ENCODE measurements around the gene CXorf58. TPM values are rescaled to one million over a fixed set of nuclear protein-coding genes. Genes with fewer than 3 reads are reported as not detected.

Gene CXorf58, protein sequence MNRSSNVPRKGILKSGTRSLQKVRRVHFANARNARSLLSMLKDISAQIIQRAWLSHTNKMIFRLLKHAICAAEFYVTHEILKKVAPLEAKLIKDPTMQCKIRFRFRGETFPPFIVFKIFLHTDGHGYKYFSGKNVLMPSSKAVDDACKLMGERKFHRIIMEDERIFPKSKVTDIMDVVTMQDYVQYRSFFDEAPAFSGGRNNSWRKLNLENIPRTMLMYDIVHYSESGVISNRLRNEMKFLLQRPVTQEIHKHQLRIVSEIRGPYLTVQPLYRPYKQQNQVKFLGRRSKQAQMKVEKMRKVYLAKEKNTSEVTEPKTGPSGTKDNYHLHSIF
- total RNA-seq: not detected in 2 replicates

DNA sequence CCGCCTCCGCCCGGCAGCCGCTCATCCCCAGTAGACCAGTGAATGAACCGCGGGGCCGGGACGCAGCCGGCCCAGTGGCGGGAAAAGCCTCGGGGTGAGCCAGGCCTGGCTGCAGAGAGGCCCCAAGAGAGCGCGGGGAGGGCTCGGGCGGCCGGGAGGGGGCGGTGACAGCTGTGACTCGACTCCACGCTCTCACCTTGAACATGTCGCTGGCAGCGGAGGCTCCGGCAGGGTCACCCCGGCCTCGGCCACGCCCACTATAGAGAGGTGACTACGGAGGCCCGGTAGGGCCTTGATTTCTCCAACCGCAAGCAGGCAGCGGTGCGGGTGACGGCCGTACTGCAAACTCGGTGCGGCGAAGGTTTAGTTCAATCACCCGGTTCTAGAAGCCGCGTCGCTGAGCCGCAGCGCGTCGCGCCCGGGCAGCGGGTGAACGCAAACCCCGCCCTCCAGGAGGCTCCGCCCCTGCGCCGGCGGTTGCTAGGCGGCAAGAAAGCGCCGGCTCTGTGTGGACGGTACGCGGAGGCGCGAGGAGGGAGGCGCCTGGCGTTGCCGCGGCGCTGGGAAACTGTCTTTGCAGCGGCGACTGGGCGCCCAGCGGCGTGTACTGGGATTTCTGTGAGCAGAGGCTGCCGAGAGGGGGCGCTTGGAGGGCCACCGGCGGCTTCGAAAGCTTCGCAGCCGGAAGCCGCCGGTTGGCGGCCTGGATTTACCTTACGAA is at the start of gene CXorf58, which contains the start of gene APOO:
Gene CXorf58, plus strand, starts transcription at position 509 of the 721 bp plus-strand sequence. CDS start 2,297 bp downstream, outside the sequence.
Gene APOO, minus strand, starts transcription at position 441 of the 721 bp plus-strand sequence. Its CDS starts 236 bp downstream, at position 205.

Other genes starting within 250 kb of the CXorf58 start
- gene PRDX4, start 240.5 kb upstream of the CXorf58 start, total RNA-seq: 215 and 248 TPM in 2 replicates
- 31.5 and 35.4 TPM in 2 replicates for gene ACOT9, start 164.7 kb upstream of the CXorf58 start, total RNA-seq
- 112 and 120 TPM in 2 replicates for gene SAT1, start 124.8 kb upstream of the CXorf58 start, total RNA-seq
- 5.4 and 6.5 TPM in 2 replicates for gene APOO, start 68 bp upstream of the CXorf58 start, total RNA-seq
- 6.8 and 9.4 TPM in 2 replicates for gene KLHL15, start 119.2 kb downstream of the CXorf58 start, total RNA-seq
- gene EIF2S3, start 146.9 kb downstream of the CXorf58 start, total RNA-seq: 268 and 326 TPM in 2 replicates
- gene ZFX, start 241.7 kb downstream of the CXorf58 start, total RNA-seq: 52.5 and 60.6 TPM in 2 replicates